RWPE2 (cell line): Measurements from ENCODE around the gene PROX2.

Source experiments
- ATAC-seq: fragments of 200-7000 bp; cut with Tn5 transposase; 3 replicates; pipeline ENCODE4 v1.9.1; 2021; ENCODE audit warnings: low read depth
- DNase-seq: peaks from one replicate; pipeline ENCODE4 v3.0.0-alpha.2; 2020; ENCODE audit warnings: low spot score
- H3K27ac ChIP-seq: fragments of 450-650 bp; 2 replicates; pipeline ENCODE4 v1.5.1; 2017; ENCODE audit warnings: mild to moderate bottlenecking; ENCODE audit not compliant: poor library complexity, severe bottlenecking
- H3K27me3 ChIP-seq: fragments of 250-450 bp; sonication (Bioruptor Pico); 2 replicates; pipeline ENCODE4 v1.5.1; 2021; ENCODE audit warnings: mild to moderate bottlenecking, moderate library complexity; ENCODE audit not compliant: insufficient read depth, poor library complexity, severe bottlenecking
- H3K36me3 ChIP-seq: fragments of 250-450 bp; sonication (Bioruptor Pico); 2 replicates; pipeline ENCODE4 v1.5.1; 2020; ENCODE audit warnings: low read depth, mild to moderate bottlenecking, moderate library complexity
- H3K4me1 ChIP-seq: fragments of 250-450 bp; sonication (Bioruptor Pico); 2 replicates; pipeline ENCODE4 v1.5.1; 2021; ENCODE audit warnings: mild to moderate bottlenecking, moderate library complexity; ENCODE audit not compliant: insufficient read depth, poor library complexity, severe bottlenecking
- H3K4me3 ChIP-seq: fragments of 250-450 bp; sonication (Bioruptor Pico); 2 replicates; pipeline ENCODE4 v1.5.1; 2021; ENCODE audit warnings: mild to moderate bottlenecking, moderate library complexity; ENCODE audit not compliant: severe bottlenecking
- H3K9me3 ChIP-seq: fragments of 250-450 bp; sonication (Bioruptor Pico); 2 replicates; pipeline ENCODE4 v1.5.1; 2021; ENCODE audit warnings: mild to moderate bottlenecking, moderate library complexity; ENCODE audit not compliant: severe bottlenecking
- CTCF ChIP-seq: fragments of 450-650 bp; IDR thresholded peaks from one replicate; pipeline ENCODE4 v1.5.1; 2017; ENCODE audit warnings: mild to moderate bottlenecking, moderate library complexity; ENCODE audit not compliant: poor library complexity, severe bottlenecking

Gene PROX2

GRCh38 chr14:74917178-74917543 lies 41.2 kb upstream of the PROX2 start:
- Histone ChIP-seq H3K36me3 (no peaks in the 10 kb centered on the region), H3K4me3 (no peak overlapping the region), H3K9me3 (no peaks in the 10 kb centered on the region), H3K4me1 (no peaks in the 10 kb centered on the region), H3K27me3 (no peaks in the 10 kb centered on the region), H3K27ac (no peak overlapping the region)
- DNase-seq (no peak), ATAC-seq (no peak)
- no peak for TF ChIP-seq CTCF

- ATAC-seq, result no peak
- H3K27me3 ChIP-seq, result no peaks in the 10 kb centered on the region
- DNase-seq, result no peak
- H3K36me3 ChIP-seq, result no peaks in the 10 kb centered on the region
- no peaks in the 10 kb centered on the region for H3K4me1 ChIP-seq
- H3K4me3 ChIP-seq, result no peak overlapping the region
- no peak overlapping the region for H3K27ac ChIP-seq
- no peak for TF ChIP-seq CTCF
- H3K9me3 ChIP-seq, result no peaks in the 10 kb centered on the region
Measured at GRCh38 chr14:74915826-74916225, 39.9 kb upstream of the PROX2 start.

- H3K36me3 ChIP-seq, result no peaks in the 10 kb centered on the region
- TF ChIP-seq CTCF, result no peak
- no peaks in the 10 kb centered on the region for H3K4me1 ChIP-seq
- H3K27me3 ChIP-seq, result no peaks in the 10 kb centered on the region
- no peak for ATAC-seq
- H3K4me3 ChIP-seq, result no peak overlapping the region
- H3K27ac ChIP-seq, result no peak overlapping the region
- H3K9me3 ChIP-seq, result no peaks in the 10 kb centered on the region
- no peak for DNase-seq
Measured at GRCh38 chr14:74915426-74915825, 39.5 kb upstream of the PROX2 start.

GRCh38 chr14:74913986-74914573 lies 38.1 kb upstream of the PROX2 start:
- no peak for DNase-seq
- H3K4me1 ChIP-seq, result no peaks in the 10 kb centered on the region
- peak; percentile 97 for TF ChIP-seq CTCF
- H3K36me3 ChIP-seq, result no peaks in the 10 kb centered on the region
- H3K27ac ChIP-seq, result no peak overlapping the region
- no peaks in the 10 kb centered on the region for H3K27me3 ChIP-seq
- peak; percentile 83 for ATAC-seq
- no peaks in the 10 kb centered on the region for H3K9me3 ChIP-seq
- no peak overlapping the region for H3K4me3 ChIP-seq

- Histone ChIP-seq H3K27me3 (no peaks in the 10 kb centered on the region), H3K27ac (no peak overlapping the region), H3K4me1 (no peaks in the 10 kb centered on the region), H3K4me3 (no peak overlapping the region), H3K9me3 (no peaks in the 10 kb centered on the region), H3K36me3 (no peaks in the 10 kb centered on the region)
- DNase-seq (no peak), ATAC-seq (no peak)
- TF ChIP-seq CTCF, result no peak
Measured at GRCh38 chr14:74913393-74913910, 37.5 kb upstream of the PROX2 start.
